Measurements from ENCODE around the gene SLC1A3.

GRCh38 chr5:36680066-36680465, 73.7 kb downstream of the SLC1A3 start:
- TF ChIP-seq CTCF (IDR thresholded peaks at IDR 0.05; ENCODE audit: low read length) (no peak), EZH2 (optimal IDR thresholded peaks at IDR 0.05; ENCODE audit: low read depth, low read length) (no peak), EZH2phosphoT487 (IDR thresholded peaks at IDR 0.05; ENCODE audit: low read length) (no peak)
